ENCODE results near the gene FLNA. TPM values are rescaled to one million over a fixed set of nuclear protein-coding genes. Genes with fewer than 3 reads are reported as not detected.

FLNA gene
- total and polyA plus RNA-seq, 2 experiments from 2014 or later = 1,379 to 2,857 TPM

GRCh38 chrX:154332561-154332960, 41.9 kb downstream of the FLNA start:
- Histone ChIP-seq H3F3A (ENCODE audit: insufficient read depth) (no peaks in the 10 kb centered on the region), H3K27me3 (replicated peaks; ENCODE audit: insufficient read depth) (no peaks in the 10 kb centered on the region), H3K9me3 (ENCODE audit: low read depth) (no peaks in the 10 kb centered on the region), H3K9me2 (ENCODE audit: insufficient read depth) (no peaks in the 10 kb centered on the region), H4K20me1 (ENCODE audit: insufficient read depth) (no peaks in the 10 kb centered on the region), H3K27ac (no peak overlapping the region), H3K4me1 (ENCODE audit: insufficient read depth) (0 out of 2 replicates have a peak, but pooled peaks cover 1% of the 10 kb centered on the region), H2AFZ (no peak overlapping the region), H3K36me3 (ENCODE audit: low read depth) (no peaks in the 10 kb centered on the region), H3K4me3 (no peak overlapping the region), H3K79me2 (ENCODE audit: insufficient read depth) (no peaks in the 10 kb centered on the region), H3K9ac (no peak overlapping the region), H3K4me2 (ENCODE audit: unreplicated experiment) (no peak overlapping the region)
- DNase-seq = no peak
- WGBS, 2 experiments (ENCODE audit: low coverage in 1 of 2, low lambda C conversion rate in 2 of 2, missing lambda C conversion rate in 2 of 2) = 85% methylated on average over 29 of the region's 29 CpGs; no CpG with 5 or more reads in 1 of the 2 experiments
- TF ChIP-seq EZH2phosphoT487 (IDR thresholded peaks at IDR 0.05; ENCODE audit: insufficient read depth, low read depth) (no peak), EZH2 (IDR thresholded peaks at IDR 0.05; ENCODE audit: insufficient read depth, poor library complexity, severe bottlenecking) (no peak)
- in situ Hi-C loops (cut with MboI) = no loop called here

GRCh38 chrX:154329294-154329693, 45.1 kb downstream of the FLNA start:
- H3K79me2 ChIP-seq (ENCODE audit: insufficient read depth) = no peaks in the 10 kb centered on the region
- H3K36me3 ChIP-seq (ENCODE audit: low read depth) = no peaks in the 10 kb centered on the region
- H3F3A ChIP-seq (ENCODE audit: insufficient read depth) = no peaks in the 10 kb centered on the region
- no peak overlapping the region for H3K4me3 ChIP-seq
- in situ Hi-C loops (cut with MboI) = no loop called here
- TF ChIP-seq EZH2phosphoT487 (IDR thresholded peaks at IDR 0.05; ENCODE audit: insufficient read depth, low read depth) = no peak
- TF ChIP-seq EZH2 (IDR thresholded peaks at IDR 0.05; ENCODE audit: insufficient read depth, poor library complexity, severe bottlenecking) = no peak
- no peaks in the 10 kb centered on the region for H3K9me2 ChIP-seq (ENCODE audit: insufficient read depth)
- H3K9me3 ChIP-seq (ENCODE audit: low read depth) = no peaks in the 10 kb centered on the region
- H3K4me1 ChIP-seq (ENCODE audit: insufficient read depth) = 0 out of 2 replicates have a peak, but pooled peaks cover 8% of the 10 kb centered on the region
- WGBS, 2 experiments (ENCODE audit: low coverage in 1 of 2, low lambda C conversion rate in 2 of 2, missing lambda C conversion rate in 2 of 2) = 71 to 75% methylated on average over 9 to 10 of the region's 10 CpGs
- no peaks in the 10 kb centered on the region for H4K20me1 ChIP-seq (ENCODE audit: insufficient read depth)
- H3K4me2 ChIP-seq (ENCODE audit: unreplicated experiment) = no peak overlapping the region
- no peaks in the 10 kb centered on the region; the same call in 1 of the 2 replicates for H3K27me3 ChIP-seq (replicated peaks; ENCODE audit: insufficient read depth)
- no peak overlapping the region for H3K27ac ChIP-seq
- H3K9ac ChIP-seq = no peak overlapping the region
- DNase-seq = no peak
- no peak overlapping the region for H2AFZ ChIP-seq

- H3K27me3 ChIP-seq (replicated peaks; ENCODE audit: insufficient read depth) = no peaks in the 10 kb centered on the region; the same call in 1 of the 2 replicates
- no peaks in the 10 kb centered on the region for H3K79me2 ChIP-seq (ENCODE audit: insufficient read depth)
- 89 to 96% methylated on average over 4 to 5 of the region's 5 CpGs for WGBS, 2 experiments (ENCODE audit: low coverage in 1 of 2, low lambda C conversion rate in 2 of 2, missing lambda C conversion rate in 2 of 2)
- no peaks in the 10 kb centered on the region for H3K36me3 ChIP-seq (ENCODE audit: low read depth)
- H2AFZ ChIP-seq = no peak overlapping the region
- no peak for DNase-seq
- 0 out of 2 replicates have a peak, but pooled peaks cover 8% of the 10 kb centered on the region for H3K4me1 ChIP-seq (ENCODE audit: insufficient read depth)
- in situ Hi-C loops (cut with MboI) = no loop called here
- H4K20me1 ChIP-seq (ENCODE audit: insufficient read depth) = no peaks in the 10 kb centered on the region
- no peaks in the 10 kb centered on the region for H3K9me2 ChIP-seq (ENCODE audit: insufficient read depth)
- H3F3A ChIP-seq (ENCODE audit: insufficient read depth) = no peaks in the 10 kb centered on the region
- H3K9me3 ChIP-seq (ENCODE audit: low read depth) = no peaks in the 10 kb centered on the region
- no peak overlapping the region for H3K9ac ChIP-seq
- H3K4me3 ChIP-seq = no peak overlapping the region
- no peak for TF ChIP-seq EZH2 (IDR thresholded peaks at IDR 0.05; ENCODE audit: insufficient read depth, poor library complexity, severe bottlenecking)
- no peak for TF ChIP-seq EZH2phosphoT487 (IDR thresholded peaks at IDR 0.05; ENCODE audit: insufficient read depth, low read depth)
- H3K4me2 ChIP-seq (ENCODE audit: unreplicated experiment) = no peak overlapping the region
- no peak overlapping the region for H3K27ac ChIP-seq
These were observed 45.8 kb downstream of the FLNA start for GRCh38 chrX:154328646-154329045.

- peak; percentile 75 for DNase-seq
- no peaks in the 10 kb centered on the region for H3K36me3 ChIP-seq (ENCODE audit: low read depth)
- H3K4me2 ChIP-seq (ENCODE audit: unreplicated experiment) = peak overlapping the region; percentile 61
- in situ Hi-C loops (cut with MboI) = no loop called here
- no peaks in the 10 kb centered on the region for H3K9me3 ChIP-seq (ENCODE audit: low read depth)
- H3K79me2 ChIP-seq (ENCODE audit: insufficient read depth) = no peaks in the 10 kb centered on the region
- no peak overlapping the region for H2AFZ ChIP-seq
- H3K9ac ChIP-seq = no peak overlapping the region
- H3K9me2 ChIP-seq (ENCODE audit: insufficient read depth) = no peaks in the 10 kb centered on the region
- 1 to 5% methylated on average over 7 to 11 of the region's 11 CpGs for WGBS, 2 experiments (ENCODE audit: low coverage in 1 of 2, low lambda C conversion rate in 2 of 2, missing lambda C conversion rate in 2 of 2)
- H3F3A ChIP-seq (ENCODE audit: insufficient read depth) = no peaks in the 10 kb centered on the region
- H3K27ac ChIP-seq = no peak overlapping the region
- 0 out of 2 replicates have a peak, but pooled peaks cover 8% of the 10 kb centered on the region for H3K4me1 ChIP-seq (ENCODE audit: insufficient read depth)
- no peaks in the 10 kb centered on the region; the same call in 1 of the 2 replicates for H3K27me3 ChIP-seq (replicated peaks; ENCODE audit: insufficient read depth)
- no peaks in the 10 kb centered on the region for H4K20me1 ChIP-seq (ENCODE audit: insufficient read depth)
- TF ChIP-seq EZH2phosphoT487 (IDR thresholded peaks at IDR 0.05; ENCODE audit: insufficient read depth, low read depth) (no peak), EZH2 (IDR thresholded peaks at IDR 0.05; ENCODE audit: insufficient read depth, poor library complexity, severe bottlenecking) (no peak)
- H3K4me3 ChIP-seq = no peak overlapping the region
These were observed 47.2 kb downstream of the FLNA start for GRCh38 chrX:154327038-154327820.

Data from GM23248 (cell line).